H1 (cell line): ENCODE data around the gene SUGP1. TPM values are rescaled to one million over a fixed set of nuclear protein-coding genes. Genes with fewer than 3 reads are reported as not detected.
A peak's percentile ranks its signal among the peaks of the same experiment; 100 is the strongest.

Source experiments
- CTCF ChIA-PET: fragments of 300-600 bp; sonication (Branson Sonifier 250); formaldehyde crosslinking; loops from one replicate; lab custom pipeline; 2021; ENCODE audit not compliant: partially characterized antibody; lab: Charles Lee
- POLR2A ChIA-PET: fragments of 300-600 bp; sonication (Branson Sonifier 250); formaldehyde crosslinking; loops from one replicate; lab custom pipeline; 2021; ENCODE audit warnings: inconsistent platforms; ENCODE audit not compliant: partially characterized antibody; lab: Charles Lee
- DNase-seq, 2 experiments: peaks; one replicate each; pipeline versions ENCODE4 v3.0.0 to v3.0.0-alpha.2; 2010 to 2022; ENCODE audit warnings: low spot score in 2 of 2, low read depth in 1 of 2, mixed read lengths in 1 of 2
- FAIRE-seq: peaks from 2 replicates; lab custom pipeline; 2011; peaks lifted over from hg19 to GRCh38; lab: Jason Lieb, UNC
- H2AFZ ChIP-seq: 2 replicates; pipeline ENCODE4 v1.8.1; 2012; ENCODE audit warnings: low read length, inconsistent platforms
- H2AK5ac ChIP-seq: 2 replicates; pipeline ENCODE4 v1.6.1; 2013; ENCODE audit warnings: low read depth, low read length
- H2BK120ac ChIP-seq: replicated peaks from 2 replicates; pipeline ENCODE3; 2013; ENCODE audit warnings: low read depth, low read length, inconsistent platforms
- H2BK12ac ChIP-seq: 2 replicates; pipeline ENCODE4 v1.6.1; 2013; ENCODE audit warnings: low read depth, low read length
- H2BK15ac ChIP-seq: 2 replicates; pipeline ENCODE4 v1.6.1; 2013; ENCODE audit warnings: low read length
- H2BK20ac ChIP-seq: 2 replicates; pipeline ENCODE4 v1.6.1; 2013; ENCODE audit warnings: low read length
- H2BK5ac ChIP-seq: 2 replicates; pipeline ENCODE4 v1.6.1; 2013; ENCODE audit warnings: low read depth, low read length
- H3K14ac ChIP-seq: 2 replicates; pipeline ENCODE4 v1.6.1; 2013; ENCODE audit warnings: inconsistent platforms; ENCODE audit not compliant: insufficient read length
- H3K18ac ChIP-seq: 2 replicates; pipeline ENCODE4 v1.6.1; 2013; ENCODE audit warnings: low read length; ENCODE audit errors: extremely low read depth
- H3K23ac ChIP-seq: 2 replicates; pipeline ENCODE4 v1.6.1; 2013; ENCODE audit warnings: inconsistent platforms; ENCODE audit not compliant: insufficient read length
- H3K23me2 ChIP-seq: 2 replicates; pipeline ENCODE4 v1.6.1; 2013; ENCODE audit warnings: low read depth, low read length
- H3K27ac ChIP-seq: 2 replicates; pipeline ENCODE4 v1.6.1; 2011; ENCODE audit warnings: low read depth, low read length, inconsistent platforms
- H3K27me3 ChIP-seq, 4 experiments: replicated peaks in 1 of 4; 1 replicate in 1 of 4; 2 replicates in 3 of 4; pipeline versions ENCODE4 v1.6.1 to v1.8.1; 2011 to 2013; ENCODE audit warnings: low read length in 3 of 4, mild to moderate bottlenecking in 3 of 4, inconsistent platforms in 2 of 4, mixed read lengths in 2 of 4, moderate library complexity in 1 of 4; ENCODE audit not compliant: control insufficient read depth in 3 of 4, insufficient read depth in 3 of 4; ENCODE audit errors: extremely low read depth in 1 of 4
- H3K36me3 ChIP-seq, 4 experiments: 2 replicates each; pipeline versions ENCODE4 v1.6.1 to v1.8.1; 2011 to 2013; ENCODE audit warnings: mild to moderate bottlenecking in 4 of 4, low read length in 3 of 4, moderate library complexity in 2 of 4, control low read depth in 1 of 4, inconsistent platforms in 1 of 4; ENCODE audit not compliant: insufficient read depth in 4 of 4, control insufficient read depth in 2 of 4
- H3K4ac ChIP-seq: replicated peaks from 2 replicates; pipeline ENCODE3; 2013; ENCODE audit warnings: low read length, low read depth, mixed read lengths, inconsistent platforms; ENCODE audit not compliant: insufficient read length
- H3K4me1 ChIP-seq, 4 experiments: replicated peaks in 1 of 4; 1 replicate in 1 of 4; 2 replicates in 3 of 4; pipeline versions ENCODE4 v1.6.1 to v1.8.1; 2011 to 2013; ENCODE audit warnings: low read length in 3 of 4, inconsistent platforms in 2 of 4, mixed read lengths in 1 of 4; ENCODE audit not compliant: insufficient read depth in 4 of 4, control insufficient read depth in 3 of 4
- H3K4me2 ChIP-seq, 2 experiments: 2 replicates each; pipeline versions ENCODE4 v1.6.1 to v1.8.1; 2011 to 2013; ENCODE audit warnings: low read depth in 2 of 2, low read length in 2 of 2, control low read depth in 1 of 2, inconsistent platforms in 1 of 2, mild to moderate bottlenecking in 1 of 2; ENCODE audit not compliant: insufficient read depth in 1 of 2
- H3K4me3 ChIP-seq, 4 experiments: fragments of 200-600, 300-600 bp in 1 of 4; sonication (generic), shearing (Covaris generic), sonication (Bioruptor Twin) in 1 of 4; 2 replicates each; pipeline versions ENCODE4 v1.5.1 to v1.8.1; 2011 to 2016; ENCODE audit warnings: low read length in 4 of 4, low read depth in 3 of 4, control low read depth in 2 of 4, inconsistent platforms in 2 of 4, mild to moderate bottlenecking in 2 of 4, mixed read lengths in 1 of 4, moderate library complexity in 1 of 4; ENCODE audit not compliant: insufficient read depth in 2 of 4; ENCODE audit errors: extremely low read depth in 1 of 4
- H3K56ac ChIP-seq: replicated peaks from 2 replicates; pipeline ENCODE3; 2013; ENCODE audit warnings: low read depth, mild to moderate bottlenecking, mixed read lengths, low read length, inconsistent platforms; ENCODE audit not compliant: insufficient read length
- H3K79me1 ChIP-seq: 2 replicates; pipeline ENCODE4 v1.6.1; 2013; ENCODE audit warnings: low read depth, low read length, control low read depth
- H3K79me2 ChIP-seq, 2 experiments: 2 replicates each; pipeline versions ENCODE4 v1.6.1 to v1.8.1; 2012 to 2013; ENCODE audit warnings: low read length in 2 of 2, mild to moderate bottlenecking in 2 of 2, inconsistent platforms in 1 of 2; ENCODE audit not compliant: insufficient read depth in 2 of 2, control insufficient read depth in 1 of 2
- H3K9ac ChIP-seq, 4 experiments: replicated peaks in 1 of 4; 1 replicate in 1 of 4; 2 replicates in 3 of 4; pipeline versions ENCODE4 v1.6.1 to v1.8.1; 2011 to 2013; ENCODE audit warnings: low read depth in 3 of 4, low read length in 3 of 4, control low read depth in 2 of 4, mild to moderate bottlenecking in 2 of 4, moderate library complexity in 2 of 4, inconsistent platforms in 1 of 4; ENCODE audit errors: extremely low read depth in 1 of 4
- H3K9me3 ChIP-seq, 2 experiments: 2 replicates each; pipeline versions ENCODE4 v1.6.1 to v1.8.1; 2012 to 2013; ENCODE audit warnings: mild to moderate bottlenecking in 2 of 2, moderate library complexity in 2 of 2, control low read depth in 1 of 2, inconsistent platforms in 1 of 2, low read depth in 1 of 2, low read length in 1 of 2, mixed read lengths in 1 of 2; ENCODE audit not compliant: insufficient read depth in 2 of 2
- H4K20me1 ChIP-seq, 2 experiments: replicated peaks in 1 of 2; 2 replicates each; pipeline versions ENCODE3 to v1.8.1; 2011 to 2013; ENCODE audit warnings: inconsistent platforms in 2 of 2, low read length in 2 of 2, mild to moderate bottlenecking in 1 of 2; ENCODE audit not compliant: insufficient read depth in 2 of 2, control insufficient read depth in 1 of 2
- H4K5ac ChIP-seq: 2 replicates; pipeline ENCODE4 v1.6.1; 2013; ENCODE audit warnings: low read length, low read depth, mixed read lengths, inconsistent platforms; ENCODE audit not compliant: insufficient read length
- H4K8ac ChIP-seq: 2 replicates; pipeline ENCODE4 v1.8.0; 2013; ENCODE audit warnings: mild to moderate bottlenecking, moderate library complexity, low read length, inconsistent platforms; ENCODE audit not compliant: insufficient read depth; ENCODE audit errors: extremely low read depth
- H4K91ac ChIP-seq: replicated peaks from 2 replicates; pipeline ENCODE3; 2013; ENCODE audit warnings: low read length, mixed read lengths, inconsistent platforms; ENCODE audit not compliant: insufficient read length
- ASH2L ChIP-seq: fragments of 200-600, 300-600 bp; sonication (generic); IDR thresholded peaks from one replicate; pipeline ENCODE4 v1.7.1; 2017; ENCODE audit warnings: low read length
- CTBP2 ChIP-seq: IDR thresholded peaks from 2 replicates; pipeline ENCODE4 v1.7.0; 2011; ENCODE audit warnings: borderline replicate concordance, mild to moderate bottlenecking, moderate library complexity, mixed read lengths, low read length; ENCODE audit not compliant: insufficient read depth, insufficient read length
- CTCF ChIP-seq, 3 experiments: IDR thresholded peaks; 1 replicate in 2 of 3; 2 replicates in 1 of 3; pipeline versions ENCODE4 v1.5.1 to v1.6.1; 2011; ENCODE audit warnings: low read length in 3 of 3, mild to moderate bottlenecking in 3 of 3, inconsistent platforms in 2 of 3, low read depth in 1 of 3, moderate library complexity in 1 of 3; ENCODE audit not compliant: insufficient read depth in 1 of 3; ENCODE audit errors: control extremely low read depth in 1 of 3
- JUND ChIP-seq: IDR thresholded peaks from 2 replicates; pipeline ENCODE4 v1.6.1; 2011; ENCODE audit warnings: mild to moderate bottlenecking, improper control_type of control experiment, low read length
- KDM1A ChIP-seq: fragments of 200-600, 300-600 bp; sonication (generic); IDR thresholded peaks from 2 replicates; pipeline ENCODE4 v1.7.1; 2016; ENCODE audit warnings: mild to moderate bottlenecking, low read length, borderline replicate concordance
- NRF1 ChIP-seq: IDR thresholded peaks from 2 replicates; pipeline ENCODE4 v1.6.1; 2011; ENCODE audit warnings: mild to moderate bottlenecking, low read depth, low read length, improper control_type of control experiment
- SAP30 ChIP-seq: fragments of 300-600 bp; sonication (generic); IDR thresholded peaks from 2 replicates; pipeline ENCODE4 v1.7.1; 2012; ENCODE audit warnings: low read length, moderate library complexity, mild to moderate bottlenecking, inconsistent platforms; ENCODE audit not compliant: insufficient read depth, insufficient replicate concordance
- SP4 ChIP-seq: IDR thresholded peaks from 2 replicates; pipeline ENCODE4 v1.6.1; 2012; ENCODE audit warnings: low read length, inconsistent platforms
- TAF1 ChIP-seq: IDR thresholded peaks from 2 replicates; pipeline ENCODE4 v1.6.1; 2011; ENCODE audit warnings: mild to moderate bottlenecking, low read depth, low read length
- WGBS, 2 experiments: shearing (Covaris generic) in 1 of 2; methylation state at CpG; one replicate each; pipeline versions ENCODE4 v1.1.6 to v1.1.7; 2013 to 2015; ENCODE audit warnings: low lambda C conversion rate in 2 of 2, mixed read lengths in 2 of 2, inconsistent platforms in 1 of 2, low coverage in 1 of 2, missing lambda C conversion rate in 1 of 2; ENCODE audit not compliant: insufficient replicate concordance in 2 of 2, insufficient coverage in 1 of 2, insufficient read length in 1 of 2; ENCODE audit errors: extremely low coverage in 1 of 2, missing lambda C conversion rate in 1 of 2; 5-methylcytosine and 5-hydroxymethylcytosine counted together
- polyA plus RNA-seq, 7 experiments: library from polyadenylated mRNA; depleted of rRNA in 3 of 7; stranded (reverse) in 5 of 7; unstranded in 2 of 7; fragments of >200 nt in 5 of 7; fragments of 200-250 nt in 2 of 7; gene quantifications; 1 replicate in 5 of 7; 2 replicates in 1 of 7; 4 replicates in 1 of 7; pipeline versions ENCODE4 v1.2.1 to v1.2.3, GENCODE V29; 2011 to 2013; ENCODE audit warnings: missing spikeins in 2 of 7, mixed read lengths in 2 of 7
- total RNA-seq: library from RNA; stranded (reverse); fragmentation: NEBNext Ultra II Directional; extraction: Animal tissue kit (Norgen Biotek cat#: 25700); gene quantifications from 2 replicates; pipeline ENCODE4 v1.2.1, GENCODE V29; 2021

Gene SUGP1
- total and polyA plus RNA-seq, 2 of the 8 experiments (the other 6 are each of a cell fraction or from before 2014, with no cell fraction given), result 38.5 to 65.2 TPM

- Histone ChIP-seq H3K79me2 (no peaks in the 10 kb centered on the region), H4K5ac (no peak overlapping the region), H3K14ac (no peak overlapping the region), H2BK20ac (no peak overlapping the region), H3K18ac (no peak overlapping the region), H3K27me3 (peaks cover 3 to 20% (median 15%) of the 10 kb centered on the region in 4 experiments), H3K79me1 (peaks cover 6% of the 10 kb centered on the region), H3K36me3 (peaks cover 0 to 10% (median 0%) of the 10 kb centered on the region in 4 experiments; a peak in 1 of 8 replicates), H4K91ac (no peak overlapping the region), H3K4me1 (peaks cover 0 to 17% (median 10%) of the 10 kb centered on the region in 4 experiments; a peak in 6 of 7 replicates), H2BK5ac (no peak overlapping the region), H3K27ac (no peak overlapping the region), H2AFZ (no peak overlapping the region), H2BK12ac (0 out of 2 replicates have a peak overlapping the region, but pooled peaks have one; percentile 17), H3K23ac (no peak overlapping the region), H2BK120ac (no peak overlapping the region), H3K56ac (no peak overlapping the region), H3K9ac (no peak overlapping the region), H4K20me1 (peaks cover 0 to 2% of the 10 kb centered on the region in 2 experiments), H4K8ac (no peak overlapping the region), H3K4me2 (no peak overlapping the region), H3K9me3 (no peaks in the 10 kb centered on the region), H3K4me3 (no peak overlapping the region), H2BK15ac (no peak overlapping the region), H3K23me2 (peaks cover 21% of the 10 kb centered on the region; the same call in 1 of the 2 replicates), H3K4ac (no peak overlapping the region), H2AK5ac (no peak overlapping the region)
- ChIA-PET POLR2A (interaction anchor here (0.9 to 2.0 kb wide), 5 partner anchors 9 to 256 kb away, joined by 3 to 5 read pairs (median 4); partner anchors contain the start of gene TSSK6), CTCF (interaction anchor here (1.4 to 2.6 kb wide), 3 partner anchors 11 to 34 kb away, joined by 3 to 9 read pairs (median 7); no protein-coding TSS in a partner anchor)
- 91% methylated on average over 34 of the region's 41 CpGs; no CpG with 5 or more reads in 1 of the 2 experiments for whole genome bisulfite sequencing, 2 experiments
- DNase-seq (no peak), FAIRE-seq (no peak)
- no peak for TF ChIP-seq ASH2L
- TF ChIP-seq SP4, result no peak
- no peak for TF ChIP-seq CTBP2
- TF ChIP-seq SAP30, result no peak
- TF ChIP-seq TAF1, result no peak
- no peak for TF ChIP-seq KDM1A
- TF ChIP-seq CTCF (IDR thresholded peaks at IDR 0.05; ENCODE audit: control extremely low read depth in 1 of 3, insufficient read depth in 1 of 3, low read depth in 1 of 3, low read length in 3 of 3), result no peak
- no peak for TF ChIP-seq NRF1
- no peak for TF ChIP-seq JUND
These were observed 61.5 kb downstream of the SUGP1 start for GRCh38 chr19:19258589-19259338.
